HepG2 (cell line): ENCODE results near the gene ERC1. TPM values are rescaled to one million over a fixed set of nuclear protein-coding genes. Genes with fewer than 3 reads are reported as not detected.

Experiments used
- ATAC-seq: fragments of 200-7000 bp; cut with Tn5 transposase; 3 replicates; pipeline ENCODE4 v1.9.1; 2020; ENCODE audit warnings: mild to moderate bottlenecking, moderate library complexity
- BruUV-seq: library from RNA; stranded (reverse); fragments of 400-500 nt; replicated peaks from 2 replicates; lab custom pipeline; 2021; lab: Mats Ljungman, UMichigan
- CTCF ChIA-PET: fragments of 300-600 bp; formaldehyde crosslinking; extraction: SDS; loops from one replicate; lab custom pipeline; 2021; ENCODE audit warnings: low total read pairs, inconsistent platforms, low intra/inter-chr PET ratio; lab: Yijun Ruan, JAX
- POLR2A ChIA-PET: fragments of 350-600 bp; sonication (Branson Sonifier 250); formaldehyde crosslinking; loops from one replicate; lab custom pipeline; 2020; ENCODE audit warnings: antibody characterized with exemption, inconsistent platforms; lab: Yijun Ruan, JAX
- DNase-seq: peaks from one replicate; pipeline ENCODE4 v3.0.0-alpha.2; 2015; ENCODE audit warnings: low spot score
- FAIRE-seq: peaks from 3 replicates; lab custom pipeline; 2011; peaks lifted over from hg19 to GRCh38; lab: Jason Lieb, UNC
- H2AFZ ChIP-seq: one replicate; pipeline ENCODE4 v1.6.1; 2011; ENCODE audit warnings: low read length, inconsistent platforms
- H3K27ac ChIP-seq: fragments of 300-600 bp; 3 replicates; pipeline ENCODE4 v1.8.0; 2011; ENCODE audit warnings: mixed run types, mild to moderate bottlenecking, mixed read lengths, low read length, inconsistent platforms; ENCODE audit not compliant: insufficient read depth; ENCODE audit errors: extremely low read length
- H3K27me3 ChIP-seq, 2 experiments: fragments of 200-600 bp in 1 of 2; 2 replicates in 1 of 2; 3 replicates in 1 of 2; pipeline versions ENCODE4 v1.6.0 to v1.8.0; 2011; ENCODE audit warnings: low read length in 2 of 2, mild to moderate bottlenecking in 2 of 2, moderate library complexity in 2 of 2, inconsistent platforms in 1 of 2; ENCODE audit not compliant: insufficient read depth in 2 of 2, control insufficient read depth in 1 of 2
- H3K36me3 ChIP-seq, 2 experiments: fragments of 200-600 bp in 1 of 2; replicated peaks in 1 of 2; 2 replicates in 1 of 2; 3 replicates in 1 of 2; pipeline versions ENCODE4 v1.5.1 to v1.8.0; 2011; ENCODE audit warnings: low read length in 2 of 2, inconsistent platforms in 1 of 2; ENCODE audit not compliant: insufficient read depth in 2 of 2, control insufficient read depth in 1 of 2
- H3K4me1 ChIP-seq: 2 replicates; pipeline ENCODE4 v1.5.1; 2012; ENCODE audit warnings: low read length, inconsistent platforms; ENCODE audit not compliant: insufficient read depth
- H3K4me2 ChIP-seq: 2 replicates; pipeline ENCODE4 v1.6.0; 2011; ENCODE audit warnings: low read depth, low read length, inconsistent platforms
- H3K4me3 ChIP-seq, 3 experiments: fragments of 200-600 bp in 1 of 3; sonication (generic), shearing (Covaris generic) in 1 of 3; replicated peaks in 1 of 3; 2 replicates each; pipeline ENCODE4 v1.5.1; 2011 to 2016; ENCODE audit warnings: low read length in 3 of 3, inconsistent platforms in 2 of 3, low read depth in 2 of 3, mild to moderate bottlenecking in 2 of 3, control low read depth in 1 of 3, mixed read lengths in 1 of 3; ENCODE audit not compliant: insufficient read depth in 1 of 3
- H3K79me2 ChIP-seq: one replicate; pipeline ENCODE4 v1.6.1; 2011; ENCODE audit warnings: low read length, inconsistent platforms; ENCODE audit not compliant: insufficient read depth
- H3K9ac ChIP-seq: 2 replicates; pipeline ENCODE4 v1.6.0; 2011; ENCODE audit warnings: mild to moderate bottlenecking, low read depth, low read length, inconsistent platforms; ENCODE audit not compliant: insufficient read depth
- H3K9me3 ChIP-seq: 2 replicates; pipeline ENCODE4 v1.5.1; 2012; ENCODE audit warnings: mild to moderate bottlenecking, low read length
- H4K20me1 ChIP-seq: 2 replicates; pipeline ENCODE4 v1.6.0; 2011; ENCODE audit warnings: inconsistent platforms, mild to moderate bottlenecking, low read length, moderate library complexity; ENCODE audit not compliant: insufficient read depth
- GATAD2A ChIP-seq: IDR thresholded peaks from 2 replicates; pipeline ENCODE4 v1.6.1; 2016
- GLMP ChIP-seq: sonication (generic); formaldehyde crosslinking; IDR thresholded peaks from 2 replicates; pipeline ENCODE4 v1.9.0; 2021; ENCODE audit warnings: missing genetic modification reagents, mild to moderate bottlenecking, borderline replicate concordance
- ZBTB8A ChIP-seq: sonication (generic); formaldehyde crosslinking; IDR thresholded peaks from 2 replicates; pipeline ENCODE4 v1.4.0; 2020; ENCODE audit warnings: mild to moderate bottlenecking, low read depth, missing genetic modification reagents, borderline replicate concordance
- ZFP91 ChIP-seq: sonication (generic); formaldehyde crosslinking; IDR thresholded peaks from 2 replicates; pipeline ENCODE4 v1.9.0; 2022; ENCODE audit warnings: missing genetic modification reagents, mild to moderate bottlenecking, borderline replicate concordance
- ZNF275 ChIP-seq: sonication (generic); formaldehyde crosslinking; IDR thresholded peaks from 2 replicates; pipeline ENCODE4 v1.8.0; 2022; ENCODE audit warnings: missing genetic modification reagents, mild to moderate bottlenecking, inconsistent platforms, borderline replicate concordance
- ZNF292 ChIP-seq: sonication (generic); formaldehyde crosslinking; IDR thresholded peaks from 2 replicates; pipeline ENCODE4 v1.8.1; 2022; ENCODE audit warnings: mild to moderate bottlenecking, low read depth, missing genetic modification reagents, borderline replicate concordance
- ZNF557 ChIP-seq: sonication (generic); formaldehyde crosslinking; IDR thresholded peaks from 2 replicates; pipeline ENCODE4 v1.4.0; 2020; ENCODE audit warnings: missing genetic modification reagents
- ZNF580 ChIP-seq: IDR thresholded peaks from 2 replicates; pipeline ENCODE4 v1.6.1; 2016; ENCODE audit warnings: low read depth, borderline replicate concordance
- ZNF615 ChIP-seq: sonication (generic); formaldehyde crosslinking; IDR thresholded peaks from 2 replicates; pipeline ENCODE4 v1.5.0; 2020; ENCODE audit warnings: mild to moderate bottlenecking, missing genetic modification reagents, borderline replicate concordance
- ZNF83 ChIP-seq: sonication (generic); formaldehyde crosslinking; IDR thresholded peaks from 2 replicates; pipeline ENCODE4 v1.4.0; 2020; ENCODE audit warnings: missing genetic modification reagents, mild to moderate bottlenecking, borderline replicate concordance
- ZSCAN30 ChIP-seq: sonication (generic); formaldehyde crosslinking; IDR thresholded peaks from 2 replicates; pipeline ENCODE4 v1.5.0; 2020; ENCODE audit warnings: mild to moderate bottlenecking, missing genetic modification reagents
- WGBS: methylation state at CpG from one replicate; pipeline ENCODE4 v1.1.6; 2017; ENCODE audit warnings: low lambda C conversion rate; 5-methylcytosine and 5-hydroxymethylcytosine counted together
- in situ Hi-C: cut with HindIII; loops from 2 replicates; pipeline ENCODE4 v1.10.0; 2017; ENCODE audit warnings: low pct_unique_long_range_greater_than_20kb; ENCODE audit not compliant: extremely low pct_ligation_motif_present
- intact Hi-C: fragments of 100-400 bp; cut with micrococcal nuclease; formaldehyde crosslinking; loops from one replicate; pipeline ENCODE4 v1.10.0; 2022; ENCODE audit not compliant: unreplicated experiment
- polyA plus RNA-seq, 8 experiments: library from polyadenylated mRNA; depleted of rRNA in 3 of 8; stranded (reverse) in 7 of 8; unstranded in 1 of 8; fragments of >200 nt; fragmentation: Illumina TruSeq in 4 of 8; extraction: Trizol in 4 of 8; gene quantifications; 2 replicates each; pipeline versions ENCODE4 v1.2.1 to v1.2.3, GENCODE V29; 2011 to 2016; ENCODE audit warnings: low read depth in 4 of 8, missing spikeins in 1 of 8, mixed read lengths in 1 of 8; ENCODE audit not compliant: insufficient read depth in 1 of 8
- total RNA-seq, 5 experiments: library from RNA; depleted of rRNA; stranded (reverse); fragments of >200 nt; fragmentation: Illumina TruSeq; extraction: Trizol; gene quantifications; 2 replicates each; pipeline ENCODE4 v1.2.3, GENCODE V29; 2016; ENCODE audit warnings: low read depth in 1 of 5

ERC1 gene
- total and polyA plus RNA-seq, 2 of the 13 experiments (the other 11 are each of a cell fraction or from before 2014, with no cell fraction given), result 6.1 to 12.4 TPM

- Histone ChIP-seq H4K20me1 (no peaks in the 10 kb centered on the region; the same call in 1 of the 2 replicates), H3K4me3 (no peak overlapping the region), H3K4me1 (no peaks in the 10 kb centered on the region), H3K36me3 (peaks cover 3 to 25% of the 10 kb centered on the region in 2 experiments; a peak in 3 of 5 replicates), H3K9ac (no peak overlapping the region), H3K4me2 (no peak overlapping the region), H3K27ac (no peak overlapping the region), H2AFZ (no peak overlapping the region), H3K9me3 (no peaks in the 10 kb centered on the region), H3K79me2 (no peaks in the 10 kb centered on the region), H3K27me3 (no peaks in the 10 kb centered on the region)
- in situ Hi-C loops, result no loop called here
- ATAC-seq (no peak), DNase-seq (no peak), FAIRE-seq (no peak)
- intact Hi-C loops, result no loop called here
- CTCF ChIA-PET, result no interaction called here
- POLR2A ChIA-PET, result no interaction called here
- TF ChIP-seq ZNF615 (CRISPR knock-in tag), result no peak
- no peak for TF ChIP-seq ZNF580 (CRISPR knock-in tag)
- TF ChIP-seq ZNF275 (CRISPR knock-in tag), result no peak
- no peak for TF ChIP-seq ZNF557 (CRISPR knock-in tag)
- no peak for TF ChIP-seq ZSCAN30
- TF ChIP-seq GLMP (CRISPR knock-in tag), result no peak
- TF ChIP-seq ZFP91 (CRISPR knock-in tag), result no peak
- no peak for TF ChIP-seq ZNF292
- no peak for TF ChIP-seq ZNF83
- no peak for TF ChIP-seq ZBTB8A (CRISPR knock-in tag)
- no peak for TF ChIP-seq GATAD2A (CRISPR knock-in tag)
- WGBS, result 95% methylated on average over 15 of the region's 15 CpGs
- BruUV-seq, result no TSS peak
These were observed 502.9 kb downstream of the ERC1 start for GRCh38 chr12:1493781-1494565.
